Placental epithelial cell (primary cell): ENCODE data around the gene CRYBB2. TPM values are rescaled to one million over a fixed set of nuclear protein-coding genes. Genes with fewer than 3 reads are reported as not detected.

Source experiments
- small RNA-seq: library from RNA; depleted of rRNA; stranded (forward); fragments of <200 nt; gene quantifications from one replicate; pipeline ENCODE3, GENCODE V24; 2012
- total RNA-seq: library from RNA; depleted of rRNA; stranded (reverse); fragments of >200 nt; gene quantifications from 2 replicates; pipeline ENCODE4 v1.2.3, GENCODE V29; 2012

The CRYBB2 gene, protein sequence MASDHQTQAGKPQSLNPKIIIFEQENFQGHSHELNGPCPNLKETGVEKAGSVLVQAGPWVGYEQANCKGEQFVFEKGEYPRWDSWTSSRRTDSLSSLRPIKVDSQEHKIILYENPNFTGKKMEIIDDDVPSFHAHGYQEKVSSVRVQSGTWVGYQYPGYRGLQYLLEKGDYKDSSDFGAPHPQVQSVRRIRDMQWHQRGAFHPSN
- 0.22 TPM in 1 of 2 replicates, not detected in the other for total RNA-seq

GRCh38 chr22:25219211-25219689 is at the start of gene CRYBB2:
Gene CRYBB2 (plus strand): TSS chr22:25219639. CDS start chr22:25221430, 1,791 bp downstream.

GRCh38 chr22:25199731-25200520 is 19.5 kb upstream of the CRYBB2 start, which contains the start of gene CRYBB3:
Gene CRYBB3 (plus strand): TSS chr22:25199858. CDS start chr22:25201397, 1,539 bp downstream.

Small RNAs within 50 kb of the gene (small RNA-seq; reads per million reads assigned to genes)
- not detected for gene Z99916.2

Other genes starting within 250 kb of the CRYBB2 start
- not detected in 2 replicates for gene CRYBB3, start 19.8 kb upstream of the CRYBB2 start, total RNA-seq